Transverse colon (tissue), 4 donors: ENCODE data around the gene TMEM129.

Experiments used
- CTCF ChIP-seq, 5 experiments: fragments of 200-600 bp in 3 of 5; fragments of 450-650 bp in 2 of 5; sonication (generic) in 3 of 5; IDR thresholded peaks; 1 replicate in 2 of 5; 2 replicates in 3 of 5; pipeline ENCODE4 v1.5.1; 2016 to 2017; ENCODE audit warnings: antibody characterized with exemption in 5 of 5, inconsistent platforms in 3 of 5, mild to moderate bottlenecking in 2 of 5, moderate library complexity in 1 of 5
- EP300 ChIP-seq: sonication (generic); formaldehyde crosslinking; IDR thresholded peaks from one replicate; pipeline ENCODE4 v1.6.1; 2017; ENCODE audit warnings: antibody characterized with exemption, low read depth
- POLR2A ChIP-seq: fragments of 450-650 bp; IDR thresholded peaks from one replicate; pipeline ENCODE4 v1.6.1; 2016; ENCODE audit warnings: antibody characterized with exemption, mild to moderate bottlenecking, moderate library complexity
- POLR2AphosphoS5 ChIP-seq, 3 donors: sonication (generic); formaldehyde crosslinking; IDR thresholded peaks; one replicate each; pipeline ENCODE4 v1.6.1; 2016; ENCODE audit warnings: antibody characterized with exemption in 3 of 3

DNA sequence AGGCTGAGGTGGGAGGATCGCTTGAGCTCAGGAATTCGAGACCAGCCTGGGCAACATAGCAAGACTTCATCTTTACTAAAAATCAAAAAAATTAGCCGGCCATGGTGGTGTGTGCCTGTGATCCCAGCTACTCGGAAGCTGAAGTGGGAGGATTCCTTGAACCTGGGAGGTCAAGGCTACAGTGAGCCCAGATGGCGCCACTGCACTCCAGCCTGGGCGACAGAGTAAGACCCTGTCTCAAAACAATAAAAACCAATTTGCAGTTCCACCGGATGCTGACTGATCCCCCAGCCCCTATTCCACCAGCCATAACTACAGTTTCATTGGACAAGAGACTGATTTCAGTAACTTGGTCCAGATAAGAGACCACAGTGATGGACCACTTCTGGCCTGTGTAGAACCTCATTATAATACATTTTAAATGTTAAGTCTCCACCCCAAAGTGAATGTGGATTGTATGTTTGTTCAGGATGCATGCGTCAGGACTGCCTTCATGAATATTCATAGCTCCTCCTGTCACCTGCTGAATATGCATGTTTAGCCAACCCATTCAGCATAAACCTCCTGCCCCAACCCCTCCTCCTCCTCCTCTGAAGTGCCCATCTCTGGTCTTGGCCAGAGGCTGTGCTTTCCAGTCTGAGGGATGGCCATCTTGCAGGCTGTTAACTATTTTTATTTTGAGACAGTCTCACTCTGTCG lies 6.7 kb downstream of the TMEM129 start:
- TF ChIP-seq CTCF (IDR thresholded peaks at IDR 0.05) (no peak), EP300 (no peak), POLR2A (no peak), POLR2AphosphoS5 (IDR thresholded peaks at IDR 0.05) (no peak)
